SK-N-SH treated with all-trans-retinoic acid at 6 μM for 48 hours (cell line): Measurements from ENCODE around the gene NCK2.

ENCODE experiments used
- ATAC-seq: fragments of 200-7000 bp; cut with Tn5 transposase; 3 replicates; pipeline ENCODE4 v1.9.1; 2020; ENCODE audit warnings: mild to moderate bottlenecking, moderate library complexity
- ARNTL ChIP-seq: fragments of 450-650 bp; formaldehyde crosslinking; IDR thresholded peaks from 2 replicates; pipeline ENCODE4 v1.5.0; 2020; ENCODE audit warnings: low read depth, mild to moderate bottlenecking, moderate library complexity, borderline replicate concordance
- CREB5 ChIP-seq: fragments of 250-450 bp; sonication (Bioruptor Pico); IDR thresholded peaks from 2 replicates; pipeline ENCODE4 v1.5.1; 2020; ENCODE audit warnings: low read depth, mild to moderate bottlenecking, moderate library complexity
- CSDC2 ChIP-seq: fragments of 250-450 bp; sonication (Bioruptor Pico); IDR thresholded peaks from 2 replicates; pipeline ENCODE4 v1.5.0; 2020; ENCODE audit warnings: mild to moderate bottlenecking, moderate library complexity
- CSRNP3 ChIP-seq: fragments of 250-450 bp; sonication (Bioruptor Pico); IDR thresholded peaks from 2 replicates; pipeline ENCODE4 v1.5.1; 2021; ENCODE audit warnings: mild to moderate bottlenecking, moderate library complexity
- ESRRG ChIP-seq: fragments of 250-450 bp; sonication (Bioruptor Pico); IDR thresholded peaks from 2 replicates; pipeline ENCODE4 v1.6.1; 2021; ENCODE audit warnings: mild to moderate bottlenecking
- GLIS3 ChIP-seq: fragments of 250-450 bp; sonication (Bioruptor Pico); IDR thresholded peaks from 2 replicates; pipeline ENCODE4 v1.5.0; 2020; ENCODE audit warnings: mild to moderate bottlenecking, moderate library complexity
- ISL1 ChIP-seq: fragments of 250-450 bp; sonication (Bioruptor Pico); IDR thresholded peaks from 2 replicates; pipeline ENCODE4 v2.1.2; 2022; ENCODE audit warnings: mild to moderate bottlenecking, moderate library complexity
- PATZ1 ChIP-seq: fragments of 250-450 bp; sonication (Bioruptor Pico); IDR thresholded peaks from 2 replicates; pipeline ENCODE4 v1.8.0; 2020; ENCODE audit warnings: mild to moderate bottlenecking, moderate library complexity, borderline replicate concordance
- POU6F1 ChIP-seq: fragments of 250-450 bp; sonication (Bioruptor Pico); IDR thresholded peaks from 2 replicates; pipeline ENCODE4 v1.8.0; 2021; ENCODE audit warnings: low read depth, mild to moderate bottlenecking, moderate library complexity, borderline replicate concordance
- PPARA ChIP-seq: fragments of 250-450 bp; sonication (Bioruptor Pico); IDR thresholded peaks from 2 replicates; pipeline ENCODE4 v1.5.0; 2020; ENCODE audit warnings: mild to moderate bottlenecking, borderline replicate concordance
- SNAI2 ChIP-seq: fragments of 250-450 bp; sonication (Bioruptor Pico); IDR thresholded peaks from 2 replicates; pipeline ENCODE4 v1.5.0; 2020; ENCODE audit warnings: mild to moderate bottlenecking, moderate library complexity
- TCF4 ChIP-seq: fragments of 250-450 bp; sonication (Bioruptor Pico); IDR thresholded peaks from 2 replicates; pipeline ENCODE4 v1.8.0; 2021; ENCODE audit warnings: mild to moderate bottlenecking, moderate library complexity, borderline replicate concordance
- TOX ChIP-seq: fragments of 250-450 bp; sonication (Bioruptor Pico); IDR thresholded peaks from 2 replicates; pipeline ENCODE4 v1.8.0; 2021; ENCODE audit warnings: mild to moderate bottlenecking, moderate library complexity, borderline replicate concordance
- TSHZ2 ChIP-seq: fragments of 250-450 bp; sonication (Bioruptor Pico); IDR thresholded peaks from 2 replicates; pipeline ENCODE4 v1.5.0; 2020; ENCODE audit warnings: mild to moderate bottlenecking, moderate library complexity
- ZC3H10 ChIP-seq: fragments of 250-450 bp; sonication (Bioruptor Pico); IDR thresholded peaks from 2 replicates; pipeline ENCODE4 v1.5.1; 2021; ENCODE audit warnings: mild to moderate bottlenecking, moderate library complexity
- ZFP3 ChIP-seq: fragments of 250-450 bp; sonication (Bioruptor Pico); IDR thresholded peaks from 2 replicates; pipeline ENCODE4 v1.5.0; 2020; ENCODE audit warnings: mild to moderate bottlenecking, moderate library complexity
- ZFP30 ChIP-seq: fragments of 450-650 bp; formaldehyde crosslinking; IDR thresholded peaks from 2 replicates; pipeline ENCODE4 v1.5.0; 2022; ENCODE audit warnings: mild to moderate bottlenecking, moderate library complexity
- ZNF565 ChIP-seq: fragments of 450-650 bp; formaldehyde crosslinking; conservative IDR thresholded peaks from 2 replicates; pipeline ENCODE4 v1.5.0; 2020; ENCODE audit warnings: low read depth, mild to moderate bottlenecking, moderate library complexity
- ZNF70 ChIP-seq: fragments of 450-650 bp; formaldehyde crosslinking; IDR thresholded peaks from 2 replicates; pipeline ENCODE4 v1.5.0; 2020; ENCODE audit warnings: mild to moderate bottlenecking, moderate library complexity
- ZNF8 ChIP-seq: fragments of 450-650 bp; formaldehyde crosslinking; IDR thresholded peaks from 2 replicates; pipeline ENCODE4 v1.5.0; 2020; ENCODE audit warnings: mild to moderate bottlenecking, moderate library complexity

The NCK2 gene

GRCh38 chr2:105843476-105844374 is 99.0 kb downstream of the NCK2 start:
- ATAC-seq, result no peak
- TF ChIP-seq ISL1 (CRISPR knock-in tag), result peak; percentile 26; the same call in 1 of the 2 replicates
- no peak for TF ChIP-seq CSDC2 (CRISPR knock-in tag)

GRCh38 chr2:105845976-105846375 is 101.3 kb downstream of the NCK2 start:
- TF ChIP-seq ZNF8 (CRISPR knock-in tag) (no peak), PPARA (CRISPR knock-in tag) (no peak), PATZ1 (CRISPR knock-in tag) (no peak), CSRNP3 (CRISPR knock-in tag) (no peak), TOX (CRISPR knock-in tag) (no peak), TSHZ2 (CRISPR knock-in tag) (no peak), ZFP3 (CRISPR knock-in tag) (no peak), ESRRG (CRISPR knock-in tag) (no peak), ZFP30 (CRISPR knock-in tag) (no peak), ISL1 (CRISPR knock-in tag) (no peak), ARNTL (CRISPR knock-in tag) (no peak), SNAI2 (CRISPR knock-in tag) (no peak)
- no peak for ATAC-seq

- no peak for ATAC-seq
- TF ChIP-seq CSRNP3 (CRISPR knock-in tag) (no peak), PPARA (CRISPR knock-in tag) (no peak), ZNF70 (CRISPR knock-in tag) (no peak), ZNF565 (no peak), GLIS3 (no peak), ZFP3 (CRISPR knock-in tag) (no peak), TCF4 (CRISPR knock-in tag) (no peak), CREB5 (no peak), ZFP30 (CRISPR knock-in tag) (no peak), PATZ1 (CRISPR knock-in tag) (no peak), POU6F1 (no peak), CSDC2 (CRISPR knock-in tag) (no peak), TSHZ2 (CRISPR knock-in tag) (no peak), ARNTL (CRISPR knock-in tag) (no peak), ZC3H10 (CRISPR knock-in tag) (no peak), ESRRG (CRISPR knock-in tag) (no peak)
These were observed 102.3 kb downstream of the NCK2 start for GRCh38 chr2:105847056-105847455.
